Brain microvascular endothelial cell (primary cell): ENCODE results near the gene KLHL6.

ENCODE experiments used
- DNase-seq: peaks from one replicate; pipeline ENCODE4 v3.0.0-alpha.2; 2020
- H3K27ac ChIP-seq: fragments of 250-450 bp; sonication (Bioruptor Pico); 2 replicates; pipeline ENCODE4 v1.5.1; 2020; ENCODE audit warnings: mild to moderate bottlenecking, moderate library complexity
- H3K27me3 ChIP-seq: fragments of 250-450 bp; sonication (Bioruptor Pico); replicated peaks from 2 replicates; pipeline ENCODE4 v1.5.1; 2020; ENCODE audit warnings: mild to moderate bottlenecking
- H3K36me3 ChIP-seq: fragments of 250-450 bp; sonication (Bioruptor Pico); replicated peaks from 2 replicates; pipeline ENCODE4 v1.5.1; 2020; ENCODE audit warnings: mild to moderate bottlenecking
- H3K4me3 ChIP-seq: 2 replicates; pipeline ENCODE4 v1.5.1; 2011; ENCODE audit warnings: low read depth, mild to moderate bottlenecking, control low read depth, low read length, moderate library complexity
- in situ Hi-C: cut with HindIII; loops from 2 replicates; pipeline ENCODE4 v1.10.0; 2017; ENCODE audit warnings: low sequenced_read_pairs, low pct_ligation_motif_present
- TF ChIP-seq, protein P1 (sequence below): IDR thresholded peaks from 2 replicates; pipeline ENCODE4 v1.5.1; 2011; ENCODE audit warnings: low read depth, mild to moderate bottlenecking, moderate library complexity, low read length, control low read depth, inconsistent platforms; ENCODE audit errors: missing control alignments

The KLHL6 gene

GRCh38 chr3:183540501-183541234, 14.8 kb downstream of the KLHL6 start:
- H3K4me3 ChIP-seq, result no peak overlapping the region
- H3K27me3 ChIP-seq, result no peaks in the 10 kb centered on the region
- no peaks in the 10 kb centered on the region for H3K36me3 ChIP-seq
- DNase-seq, result no peak
- TF ChIP-seq, protein P1, sequence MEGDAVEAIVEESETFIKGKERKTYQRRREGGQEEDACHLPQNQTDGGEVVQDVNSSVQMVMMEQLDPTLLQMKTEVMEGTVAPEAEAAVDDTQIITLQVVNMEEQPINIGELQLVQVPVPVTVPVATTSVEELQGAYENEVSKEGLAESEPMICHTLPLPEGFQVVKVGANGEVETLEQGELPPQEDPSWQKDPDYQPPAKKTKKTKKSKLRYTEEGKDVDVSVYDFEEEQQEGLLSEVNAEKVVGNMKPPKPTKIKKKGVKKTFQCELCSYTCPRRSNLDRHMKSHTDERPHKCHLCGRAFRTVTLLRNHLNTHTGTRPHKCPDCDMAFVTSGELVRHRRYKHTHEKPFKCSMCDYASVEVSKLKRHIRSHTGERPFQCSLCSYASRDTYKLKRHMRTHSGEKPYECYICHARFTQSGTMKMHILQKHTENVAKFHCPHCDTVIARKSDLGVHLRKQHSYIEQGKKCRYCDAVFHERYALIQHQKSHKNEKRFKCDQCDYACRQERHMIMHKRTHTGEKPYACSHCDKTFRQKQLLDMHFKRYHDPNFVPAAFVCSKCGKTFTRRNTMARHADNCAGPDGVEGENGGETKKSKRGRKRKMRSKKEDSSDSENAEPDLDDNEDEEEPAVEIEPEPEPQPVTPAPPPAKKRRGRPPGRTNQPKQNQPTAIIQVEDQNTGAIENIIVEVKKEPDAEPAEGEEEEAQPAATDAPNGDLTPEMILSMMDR, result no peak
- in situ Hi-C loops, result no loop called here
- no peak overlapping the region for H3K27ac ChIP-seq

- H3K27me3 ChIP-seq, result no peaks in the 10 kb centered on the region
- H3K4me3 ChIP-seq, result no peak overlapping the region
- TF ChIP-seq, protein P1, result no peak
- DNase-seq, result no peak
- in situ Hi-C loops, result no loop called here
- H3K36me3 ChIP-seq, result no peaks in the 10 kb centered on the region
- H3K27ac ChIP-seq, result no peak overlapping the region
Observed at GRCh38 chr3:183539811-183540210, 15.7 kb downstream of the KLHL6 start.

- in situ Hi-C loops, result no loop called here
Observed at GRCh38 chr3:183538486-183538885, 17.0 kb downstream of the KLHL6 start.

GRCh38 chr3:183537295-183537730, 18.2 kb downstream of the KLHL6 start:
- Histone ChIP-seq H3K27ac (no peak overlapping the region), H3K4me3 (no peak overlapping the region), H3K27me3 (peaks cover 2% of the 10 kb centered on the region), H3K36me3 (no peaks in the 10 kb centered on the region)
- TF ChIP-seq, protein P1, result no peak
- in situ Hi-C loops, result no loop called here
- DNase-seq, result peak; percentile 75

More at GRCh38 chr3:183538486-183538885, 17.0 kb downstream of the KLHL6 start:
- Histone ChIP-seq H3K27me3 (no peaks in the 10 kb centered on the region), H3K36me3 (no peaks in the 10 kb centered on the region), H3K27ac (no peak overlapping the region), H3K4me3 (no peak overlapping the region)
- DNase-seq, result no peak
- TF ChIP-seq, protein P1, result no peak

DNA sequence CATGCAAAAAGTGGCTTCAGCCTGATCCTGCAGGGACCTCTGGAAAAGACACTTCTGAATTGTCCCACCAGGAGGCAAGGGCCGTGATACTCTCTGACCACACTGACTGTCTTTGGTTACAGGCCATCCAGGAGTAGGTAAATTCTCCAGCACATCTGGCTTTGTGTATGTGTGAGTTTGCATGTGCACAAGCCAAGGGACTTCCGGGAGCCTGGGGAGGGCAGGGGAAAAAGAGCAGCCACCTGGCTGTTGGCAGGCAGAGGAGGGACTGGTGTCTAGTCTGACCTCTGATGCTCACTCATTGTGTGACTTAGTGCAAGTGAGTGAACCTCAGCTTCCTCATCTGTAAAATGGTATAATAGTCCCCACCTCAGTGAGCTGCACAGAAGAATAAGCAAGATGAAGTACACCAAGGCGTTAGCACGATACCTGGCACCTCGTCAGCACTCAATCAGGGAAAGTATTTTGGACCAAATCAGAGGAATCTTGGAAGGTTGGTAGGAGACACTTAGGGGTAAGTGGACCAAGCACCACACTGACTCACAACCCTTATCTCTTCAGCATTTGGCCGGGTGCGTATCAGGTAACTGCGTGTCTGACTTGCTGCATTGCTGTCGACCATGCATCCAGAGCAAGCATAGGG, 19.1 kb downstream of the KLHL6 start:
- Histone ChIP-seq H3K4me3 (no peak overlapping the region), H3K36me3 (no peaks in the 10 kb centered on the region), H3K27ac (no peak overlapping the region), H3K27me3 (peaks cover 2% of the 10 kb centered on the region)
- no peak for DNase-seq
- in situ Hi-C loops, result no loop called here
- TF ChIP-seq, protein P1, result peak; percentile 1
